ENCODE results near the gene SLCO2B1. TPM values are rescaled to one million over a fixed set of nuclear protein-coding genes. Genes with fewer than 3 reads are reported as not detected.

SLCO2B1 gene
- total RNA-seq, 1 donor from 2014 or later, result 19.2 TPM

GRCh38 chr11:75254326-75254725 lies 103.4 kb downstream of the SLCO2B1 start:
- H3K4me1 Mint-ChIP-seq (ENCODE audit: low read depth), result no peaks in the 10 kb centered on the region
- no peak for DNase-seq (ENCODE audit: low spot score)
- peaks cover 6% of the 10 kb centered on the region for H3K9me3 Mint-ChIP-seq (ENCODE audit: low read depth)
- no peak overlapping the region for H3K27ac Mint-ChIP-seq (ENCODE audit: unreplicated experiment)
- no peak for TF ChIP-seq CTCF (IDR thresholded peaks at IDR 0.05)
- H3K4me3 Mint-ChIP-seq (ENCODE audit: unreplicated experiment), result no peak overlapping the region
- H3K27me3 Mint-ChIP-seq (ENCODE audit: low read depth), result peaks cover 35% of the 10 kb centered on the region
- peaks cover 4% of the 10 kb centered on the region for H3K36me3 Mint-ChIP-seq (ENCODE audit: low read depth)

Other genes with a start within 250 kb of the SLCO2B1 start
- gene XRRA1, start 202.0 kb upstream of the SLCO2B1 start, total RNA-seq, result 8.0 to 13.2 TPM (median 8.1 TPM) in 3 replicates
- gene SPCS2, start 201.8 kb upstream of the SLCO2B1 start, total RNA-seq, result 119 to 141 TPM (median 133 TPM) in 3 replicates
- gene NEU3, start 162.2 kb upstream of the SLCO2B1 start, total RNA-seq, result 9.4 to 14.1 TPM (median 9.6 TPM) in 3 replicates
- gene OR2AT4, start 54.2 kb upstream of the SLCO2B1 start, total RNA-seq, result not detected in 3 replicates
- 0.24 to 0.82 TPM (median 0.74 TPM) in 3 replicates for gene TPBGL, start 89.7 kb downstream of the SLCO2B1 start, total RNA-seq
- gene ARRB1, start 200.6 kb downstream of the SLCO2B1 start, total RNA-seq, result 14.4 to 19.1 TPM (median 16.6 TPM) in 3 replicates
- 1,466 to 1,585 TPM (median 1,486 TPM) in 3 replicates for gene RPS3, start 248.4 kb downstream of the SLCO2B1 start, total RNA-seq

Data from chondrocyte (in vitro differentiated cells).